ENCODE data around the gene PLD5.

Gene PLD5

GRCh38 chr1:242524571-242525359 is at the start of gene PLD5:
PLD5 (minus strand) TSS chr1:242524697.
- DNase-seq, result no peak

GRCh38 chr1:242569867-242570266 is 45.4 kb upstream of the PLD5 start:
- no peak for DNase-seq

GRCh38 chr1:242568666-242569065 is 44.2 kb upstream of the PLD5 start:
- DNase-seq, result no peak

- no peak for DNase-seq
These were observed 43.1 kb upstream of the PLD5 start for GRCh38 chr1:242567596-242567995.

GRCh38 chr1:242556759-242557158 is 32.3 kb upstream of the PLD5 start:
- no peak for DNase-seq

GRCh38 chr1:242556276-242556675 is 31.8 kb upstream of the PLD5 start:
- DNase-seq, result no peak

- DNase-seq, result no peak
These were observed 30.1 kb upstream of the PLD5 start for GRCh38 chr1:242554577-242554976.

- no peak for DNase-seq
These were observed 22.6 kb upstream of the PLD5 start for GRCh38 chr1:242546849-242547729.

GRCh38 chr1:242546441-242546840 is 21.9 kb upstream of the PLD5 start:
- DNase-seq, result no peak

GRCh38 chr1:242544071-242544470 is 19.6 kb upstream of the PLD5 start:
- DNase-seq, result no peak

GRCh38 chr1:242542271-242542670 is 17.8 kb upstream of the PLD5 start:
- no peak for DNase-seq

- DNase-seq, result no peak
These were observed 11.5 kb upstream of the PLD5 start for GRCh38 chr1:242535986-242536385.

GRCh38 chr1:242534753-242535152 is 10.3 kb upstream of the PLD5 start:
- DNase-seq, result no peak

- DNase-seq, result no peak
These were observed 6.3 kb upstream of the PLD5 start for GRCh38 chr1:242530761-242531160.

- DNase-seq, result no peak
These were observed 1.3 kb upstream of the PLD5 start for GRCh38 chr1:242525769-242526168.

- no peak for DNase-seq
These were observed 844 bp upstream of the PLD5 start for GRCh38 chr1:242525360-242525722.

GRCh38 chr1:242523719-242524570 is 552 bp downstream of the PLD5 start:
- no peak for DNase-seq

GRCh38 chr1:242522996-242523718 is 1.3 kb downstream of the PLD5 start:
- DNase-seq, result no peak

- no peak for DNase-seq
These were observed 2.1 kb downstream of the PLD5 start for GRCh38 chr1:242522304-242522945.

- DNase-seq, result no peak
These were observed 8.9 kb downstream of the PLD5 start for GRCh38 chr1:242515555-242515954.

GRCh38 chr1:242506724-242507123 is 17.8 kb downstream of the PLD5 start:
- no peak for DNase-seq

- no peak for DNase-seq
These were observed 35.0 kb downstream of the PLD5 start for GRCh38 chr1:242489545-242489944.

Data from activated effector memory CD4-positive, alpha-beta T cell treated with Interleukin-2 at 50 U/mL for 16 hours (primary cell).